Medulla oblongata (tissue), 1 donor: ENCODE data around the gene VNN1.
A peak's percentile ranks its signal among the peaks of the same experiment; 100 is the strongest.
"Not testable (repeated sequence)": the region's sequence is repeated elsewhere in the genome, so short reads cannot be mapped to it uniquely, and the experiment has no call there.

Source experiments
- DNase-seq: peaks from one replicate; pipeline ENCODE4 v3.0.0-alpha.2; 2015; ENCODE audit errors: extremely low spot score

The VNN1 gene

GRCh38 chr6:132671295-132671694 is 42.6 kb downstream of the VNN1 start:
- DNase-seq = no peak

DNA sequence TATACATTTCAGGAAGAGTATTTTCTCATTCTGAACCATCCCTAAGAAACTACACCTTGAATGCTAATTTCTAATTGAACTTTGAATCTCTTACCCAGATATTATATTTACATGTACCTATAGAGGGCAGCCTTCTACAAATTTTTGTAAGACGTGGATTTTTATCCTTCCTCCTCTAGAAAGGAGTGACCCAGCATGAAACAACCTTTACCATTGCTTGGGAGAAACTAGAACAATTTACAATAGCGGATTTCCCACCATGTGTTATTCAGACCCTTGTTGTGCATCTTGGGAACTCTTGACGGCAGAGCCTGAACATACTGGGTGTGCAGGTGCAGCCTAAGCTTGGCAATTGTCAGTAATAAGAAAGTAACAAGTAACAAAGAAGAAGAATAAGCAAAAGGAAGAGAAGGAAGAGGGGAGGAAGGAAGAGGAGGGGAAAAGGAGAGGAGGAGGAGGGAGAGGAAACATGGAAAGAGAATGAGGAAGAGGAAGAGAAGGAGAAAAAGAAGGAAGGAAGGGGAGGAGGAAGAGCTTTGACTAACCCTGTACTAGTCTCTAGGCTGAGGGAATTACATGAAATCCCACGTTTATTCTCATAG is 44.1 kb downstream of the VNN1 start:
- peak; percentile 55 for DNase-seq

DNA sequence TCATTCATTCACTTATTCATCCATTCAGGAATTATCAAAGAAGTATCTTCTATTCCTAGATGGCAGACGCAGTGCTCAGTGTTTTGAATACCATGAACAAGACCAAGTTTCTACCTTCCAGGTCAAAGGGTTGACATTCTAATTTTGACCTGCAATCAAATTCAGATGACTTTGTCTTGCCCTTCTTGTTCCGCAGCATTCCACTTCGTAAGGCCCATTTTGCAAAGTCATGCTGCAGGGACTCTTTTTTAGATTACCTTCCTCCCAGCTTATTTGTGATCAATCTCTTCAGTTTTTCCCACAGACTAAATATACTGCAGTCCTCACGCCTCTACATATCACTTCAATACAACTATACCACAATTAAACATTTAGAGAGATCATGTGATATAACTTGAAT is 47.7 kb downstream of the VNN1 start:
- DNase-seq = no peak

DNA sequence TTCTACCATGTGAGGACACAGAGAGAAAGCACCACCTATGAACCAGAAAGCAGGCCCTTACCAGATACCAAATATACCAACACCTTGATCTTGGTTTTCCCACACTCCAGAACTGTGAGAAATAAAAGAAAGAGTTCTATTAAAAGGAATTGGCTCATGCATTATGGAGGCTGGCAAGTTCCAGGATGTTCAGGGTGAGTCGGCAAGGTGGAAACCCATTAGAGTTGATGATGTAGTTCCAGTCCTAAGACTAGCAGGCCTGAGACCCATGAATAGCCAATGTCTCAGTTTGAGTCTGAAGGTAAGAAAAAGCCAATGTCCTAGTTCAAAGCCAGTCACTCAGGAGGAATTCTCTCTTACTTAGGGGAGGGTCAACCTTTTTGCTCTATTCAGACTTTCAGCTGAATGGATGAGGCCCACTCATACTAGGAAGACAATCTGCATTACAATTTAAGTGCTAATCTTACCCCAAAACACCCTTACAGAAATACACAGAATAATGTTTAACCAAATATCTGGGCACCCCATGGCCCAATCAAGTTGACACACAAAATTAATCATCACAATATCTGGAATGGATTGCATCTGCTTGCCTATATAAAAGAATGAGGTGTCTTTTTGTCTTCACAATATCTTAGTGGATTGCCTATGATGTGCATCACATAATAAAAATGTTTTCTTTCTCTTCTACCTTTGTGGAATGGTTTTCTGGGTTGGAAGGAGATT is 49.4 kb downstream of the VNN1 start:
- no peak for DNase-seq

DNA sequence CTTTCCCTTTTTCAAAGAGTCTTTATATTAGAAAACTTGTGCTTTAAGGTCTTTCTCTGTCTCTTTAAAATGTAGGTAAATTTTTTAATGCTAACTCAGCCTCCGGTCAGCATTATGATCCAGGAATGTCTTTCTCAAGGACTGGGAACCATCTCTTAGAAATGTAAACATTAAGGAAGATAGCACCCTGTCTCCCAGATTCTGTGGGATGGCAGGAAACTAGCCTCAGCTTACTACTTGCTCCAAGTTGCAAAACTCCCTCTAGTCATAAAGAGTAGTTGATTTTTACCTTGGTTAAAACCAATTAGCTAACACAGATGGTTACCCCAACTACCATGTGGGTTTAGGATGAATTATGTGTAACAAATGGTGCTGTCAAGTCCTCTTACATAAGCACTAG is 50.2 kb downstream of the VNN1 start:
- no peak for DNase-seq

- DNase-seq = no peak
Observed at GRCh38 chr6:132661906-132662305, 51.9 kb downstream of the VNN1 start.

DNA sequence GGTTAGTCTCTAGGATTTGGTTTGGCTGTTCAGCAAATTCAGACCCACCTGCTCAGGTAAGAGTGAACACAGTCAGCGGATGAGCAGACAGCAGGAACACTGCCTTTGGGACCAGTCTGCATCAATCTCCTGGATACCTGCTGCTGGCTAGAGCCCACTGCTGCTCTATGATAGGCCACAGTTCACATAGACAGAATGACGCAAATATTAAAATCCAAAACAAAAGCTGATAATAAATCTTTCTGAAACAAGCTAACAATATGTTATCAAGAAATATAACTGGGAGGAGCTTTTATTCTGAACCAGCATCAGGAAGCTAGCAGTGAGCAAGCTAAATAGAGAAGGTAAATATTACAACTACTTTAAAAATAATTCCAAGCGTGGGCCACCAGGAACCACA is 54.8 kb downstream of the VNN1 start, which contains the start of gene TAAR1:
TSS of gene TAAR1 (minus strand) at position 101 of the 400 bp plus-strand sequence. CDS start 13,179 bp downstream, outside the sequence.
- no peak for DNase-seq

DNA sequence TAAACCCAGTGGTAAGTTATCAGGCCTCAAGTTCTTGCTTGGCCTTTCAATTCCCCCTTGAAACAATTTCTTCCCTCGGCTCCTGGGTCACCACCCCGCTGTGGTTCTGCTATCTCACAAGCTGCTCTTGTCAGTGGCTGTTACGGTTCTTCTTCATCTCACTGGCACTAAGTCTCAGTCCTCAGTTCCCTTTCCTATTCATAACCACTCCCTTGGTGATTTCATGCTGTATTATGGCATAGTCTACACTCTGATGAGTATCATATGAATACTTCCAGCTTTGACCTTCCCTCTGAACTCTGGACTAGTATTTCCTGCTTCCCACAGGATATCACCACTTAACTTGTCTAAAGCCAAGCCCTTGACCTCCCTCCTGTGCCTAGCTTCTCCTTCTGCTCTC is 62.8 kb downstream of the VNN1 start:
- peak; percentile 21 for DNase-seq

DNA sequence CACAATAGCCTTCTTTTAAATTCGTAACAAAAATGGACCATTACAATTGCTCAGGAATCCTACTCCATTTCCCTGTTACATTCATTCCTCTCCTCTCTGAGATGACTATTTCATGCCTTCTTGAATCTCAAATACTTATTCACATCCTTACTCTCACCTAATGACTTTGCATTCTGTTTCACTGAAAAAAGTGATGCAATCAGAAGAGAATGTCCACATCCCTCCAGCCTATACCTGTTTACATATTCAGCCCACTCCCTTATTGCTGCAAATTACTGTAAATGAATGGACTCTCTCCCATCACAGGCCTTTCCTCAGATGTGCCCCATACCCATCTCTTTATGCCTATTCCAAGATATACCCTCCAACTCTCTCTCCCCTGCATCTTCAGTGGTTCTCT is 63.4 kb downstream of the VNN1 start:
- no peak for DNase-seq

- no peak for DNase-seq
Observed at GRCh38 chr6:132648828-132649227, 65.0 kb downstream of the VNN1 start.

- no peak for DNase-seq
Observed at GRCh38 chr6:132648356-132648755, 65.5 kb downstream of the VNN1 start.

DNA sequence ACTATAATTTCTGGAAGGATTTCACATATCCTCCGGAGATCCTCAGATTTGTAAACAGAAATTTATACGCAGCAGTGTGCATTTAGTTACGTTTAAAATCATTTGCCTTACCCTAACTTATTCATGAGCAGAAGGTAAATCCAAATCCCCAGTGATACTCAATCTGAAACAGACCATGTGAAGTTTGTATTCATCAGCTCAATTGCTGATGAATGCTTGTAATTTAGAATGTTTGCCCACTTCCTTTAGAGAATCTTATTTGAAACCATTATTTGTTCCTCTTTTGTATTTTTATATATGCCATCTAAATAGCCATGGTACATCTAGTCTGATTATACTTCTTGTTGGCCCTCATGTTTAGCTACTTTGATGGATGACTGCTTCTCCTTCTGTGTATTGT is 70.3 kb downstream of the VNN1 start:
- DNase-seq = no peak

DNA sequence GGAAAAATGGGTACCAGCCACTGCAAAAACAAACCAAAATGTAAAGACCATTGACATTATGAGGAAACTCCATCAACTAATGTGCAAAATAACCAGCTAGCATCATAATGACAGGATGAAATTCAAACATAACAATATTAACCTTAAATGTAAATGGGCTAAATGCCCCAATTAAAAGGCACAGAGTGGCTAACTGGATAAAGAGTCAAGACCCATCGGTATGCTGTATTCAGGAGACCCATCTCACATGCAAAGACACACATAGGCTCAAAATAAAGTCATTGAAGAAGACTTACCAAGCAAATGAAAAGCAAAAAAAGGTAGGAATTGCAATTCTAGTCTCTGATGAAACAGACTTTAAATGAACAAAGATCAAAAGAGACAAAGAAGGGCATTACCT is 76.7 kb downstream of the VNN1 start:
- not testable (repeated sequence) for DNase-seq

- DNase-seq = not testable (repeated sequence)
Observed at GRCh38 chr6:132635906-132636305, 77.9 kb downstream of the VNN1 start.

DNA sequence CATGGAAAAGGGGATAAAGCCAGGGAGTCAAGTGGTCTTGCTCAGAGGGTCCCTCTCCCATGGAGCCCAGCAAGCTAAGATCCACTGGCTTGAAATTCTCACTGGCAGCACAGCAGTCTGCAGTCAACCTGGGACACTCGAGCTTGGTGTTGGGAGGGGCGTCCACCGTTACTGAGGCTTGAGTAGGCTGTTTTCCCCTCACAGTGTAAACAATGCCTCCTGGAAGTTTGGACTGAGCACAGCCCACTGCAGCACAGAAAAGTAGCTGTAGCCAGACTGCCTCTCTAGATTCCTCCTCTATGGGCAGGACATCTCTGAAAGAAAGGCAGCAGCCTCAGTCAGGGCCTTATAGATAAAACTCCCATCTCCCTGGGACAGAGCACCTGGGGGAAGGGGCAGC is 78.6 kb downstream of the VNN1 start:
- not testable (repeated sequence) for DNase-seq

DNA sequence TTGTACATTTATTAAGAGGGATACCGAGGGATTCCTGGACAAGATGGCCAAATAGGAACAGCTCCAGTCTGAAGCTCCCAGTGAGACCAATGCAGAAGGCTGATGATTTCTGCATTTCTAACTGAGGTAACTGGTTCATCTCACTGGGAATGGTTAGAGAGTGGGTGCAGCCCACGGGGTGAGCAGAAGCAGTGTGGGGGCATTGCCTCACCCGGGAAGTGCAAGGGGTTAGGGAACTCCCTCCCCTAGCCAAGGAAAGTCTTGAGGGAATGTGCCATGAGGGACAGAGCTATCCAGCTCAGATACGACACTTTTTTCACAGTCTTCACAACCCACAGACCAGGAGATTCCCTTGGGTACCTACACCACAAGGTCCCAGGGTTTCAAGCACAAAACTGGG is 79.1 kb downstream of the VNN1 start:
- DNase-seq = no peak

GRCh38 chr6:132633362-132633761 is 80.5 kb downstream of the VNN1 start:
- DNase-seq = no peak
